Dedifferentiated amniotic fluid mesenchymal stem cell (primary cell): ENCODE measurements around the gene ABHD2.
A peak's percentile ranks its signal among the peaks of the same experiment; 100 is the strongest.
"Not testable (repeated sequence)": the region's sequence is repeated elsewhere in the genome, so short reads cannot be mapped to it uniquely, and the experiment has no call there.

Experiments used
- DNase-seq: peaks from one replicate; pipeline ENCODE4 v3.0.0-alpha.2; 2016; ENCODE audit errors: extremely low spot score

ABHD2 gene

DNA sequence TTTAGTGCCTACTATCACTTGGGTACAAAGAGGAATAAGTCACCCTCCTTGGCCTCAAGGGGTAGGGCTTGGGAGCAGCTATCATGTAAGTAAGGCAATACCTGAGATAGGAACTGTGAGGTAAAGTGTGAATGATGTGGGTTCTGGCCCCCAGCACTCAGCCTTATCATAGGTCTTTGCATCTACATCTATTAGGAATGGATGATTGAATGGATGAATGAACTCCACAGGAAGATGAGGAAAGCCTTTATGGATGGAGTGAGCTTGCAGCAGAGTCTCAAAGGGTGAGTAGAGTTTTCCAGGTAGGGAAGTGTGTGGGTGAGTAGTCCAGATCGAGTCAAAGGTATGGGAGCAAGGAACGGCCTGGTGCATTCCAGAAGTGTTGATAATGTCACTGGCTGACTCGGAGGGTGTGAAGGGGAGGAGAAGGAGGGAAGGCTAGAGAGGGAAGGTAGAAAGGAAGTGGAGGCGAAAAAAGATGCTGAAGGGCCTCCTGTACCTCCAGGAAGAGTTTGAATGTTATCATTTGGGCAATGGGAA is 13.1 kb upstream of the ABHD2 start:
- DNase-seq: no peak

DNA sequence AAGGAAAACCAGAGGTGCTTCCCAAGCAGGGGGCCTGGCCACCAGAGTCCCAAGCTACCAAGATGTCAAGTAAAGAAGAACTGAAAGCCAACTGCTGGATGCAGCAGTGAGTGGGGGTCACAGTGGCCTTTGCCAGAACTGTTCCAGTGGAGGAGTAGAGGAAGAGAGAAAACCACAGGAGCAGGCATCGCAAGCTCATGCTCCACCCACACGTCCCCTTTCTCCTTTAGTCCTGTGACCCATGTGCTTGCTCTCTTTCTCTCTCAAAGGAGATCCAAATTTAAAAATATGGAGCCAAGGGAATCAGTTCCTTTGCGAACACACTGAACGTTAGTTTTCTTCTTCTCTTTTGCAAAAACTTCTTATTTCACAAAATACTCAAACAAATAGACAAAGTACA is 12.4 kb upstream of the ABHD2 start:
- DNase-seq: no peak

- DNase-seq: no peak
Measured at GRCh38 chr15:89077750-89078149, 10.5 kb upstream of the ABHD2 start.

GRCh38 chr15:89078851-89079810 is 9.1 kb upstream of the ABHD2 start:
- no peak for DNase-seq

DNA sequence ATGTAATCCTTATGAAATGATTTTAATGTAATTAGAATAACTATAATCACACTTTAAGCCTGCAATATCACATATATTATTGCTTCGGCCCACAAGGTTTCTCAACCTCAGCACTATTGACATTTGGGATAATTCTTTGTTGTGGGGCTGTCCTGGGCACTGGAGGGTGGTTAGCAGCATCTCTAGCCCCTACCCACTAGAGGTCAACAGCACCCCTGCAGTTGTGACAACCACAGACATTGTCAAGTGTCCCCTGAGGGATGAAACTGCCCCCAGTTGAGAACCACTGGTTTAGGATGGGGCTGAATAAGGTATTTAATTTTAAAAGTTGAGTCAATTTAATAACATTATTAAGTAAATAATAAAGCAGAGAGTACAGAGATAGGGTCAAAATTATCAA is 6.4 kb upstream of the ABHD2 start:
- DNase-seq: no peak

DNA sequence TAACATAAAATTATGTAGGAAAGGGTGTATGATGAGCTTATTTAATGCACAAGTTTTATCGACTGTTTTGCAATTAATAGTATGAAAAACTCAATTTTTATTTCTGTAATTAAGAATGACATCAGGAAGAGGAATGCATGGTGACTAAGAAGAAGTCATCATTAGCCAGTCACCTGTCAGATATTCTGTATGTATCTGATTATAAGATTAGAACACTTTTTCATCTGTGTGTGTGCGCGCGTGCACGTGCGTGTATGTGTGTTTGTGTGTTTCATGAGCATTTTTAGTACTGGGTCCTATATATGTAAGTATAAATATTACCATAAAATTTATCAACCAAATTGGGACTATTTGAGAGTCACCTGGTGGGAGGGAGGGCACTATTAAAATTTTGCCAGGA is 5.0 kb upstream of the ABHD2 start:
- no peak for DNase-seq

GRCh38 chr15:89085289-89085926 is 2.8 kb upstream of the ABHD2 start:
- no peak for DNase-seq

GRCh38 chr15:89085933-89086332 is 2.3 kb upstream of the ABHD2 start:
- DNase-seq: not testable (repeated sequence)

- DNase-seq: not testable (repeated sequence)
Measured at GRCh38 chr15:89086390-89086789, 1.9 kb upstream of the ABHD2 start.

GRCh38 chr15:89087161-89087829 is 961 bp upstream of the ABHD2 start:
- DNase-seq: no peak

DNA sequence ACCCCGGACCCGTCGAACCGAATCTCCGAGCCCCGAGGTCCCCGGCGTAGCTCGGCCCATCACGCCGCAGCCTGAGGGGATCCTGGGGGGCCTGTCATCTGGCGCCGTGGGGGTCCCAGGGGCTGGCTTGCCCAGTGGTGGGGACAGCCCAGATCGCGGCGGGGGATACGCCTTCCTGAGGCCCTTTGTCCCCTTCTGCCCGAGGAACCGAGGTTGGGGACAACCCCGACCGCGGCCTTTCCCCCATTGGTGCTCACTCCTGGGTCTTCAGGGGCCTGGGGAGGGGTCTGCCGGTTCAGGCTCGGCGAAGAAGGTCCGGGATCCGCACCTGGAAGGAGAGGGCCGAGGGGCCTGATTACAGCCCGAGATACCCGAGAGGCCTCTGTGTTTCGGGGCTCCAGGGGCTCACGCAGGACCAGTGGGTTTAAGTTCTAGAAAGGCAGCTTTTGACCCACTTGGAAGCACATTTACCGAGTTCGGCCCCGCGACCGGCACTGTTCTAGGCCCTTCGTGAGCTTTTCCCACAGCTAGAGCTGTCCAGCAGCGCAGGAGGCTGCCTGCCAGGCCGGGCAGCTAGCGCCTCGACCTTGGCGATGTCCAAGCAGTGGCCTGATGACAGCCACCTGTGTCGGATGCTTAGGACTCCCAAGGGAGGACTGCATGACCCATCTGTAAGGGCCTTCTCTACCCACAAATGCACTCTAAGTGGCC is 504 bp downstream of the ABHD2 start:
- DNase-seq: no peak

- DNase-seq: no peak
Measured at GRCh38 chr15:89089316-89090230, 1.3 kb downstream of the ABHD2 start.

DNA sequence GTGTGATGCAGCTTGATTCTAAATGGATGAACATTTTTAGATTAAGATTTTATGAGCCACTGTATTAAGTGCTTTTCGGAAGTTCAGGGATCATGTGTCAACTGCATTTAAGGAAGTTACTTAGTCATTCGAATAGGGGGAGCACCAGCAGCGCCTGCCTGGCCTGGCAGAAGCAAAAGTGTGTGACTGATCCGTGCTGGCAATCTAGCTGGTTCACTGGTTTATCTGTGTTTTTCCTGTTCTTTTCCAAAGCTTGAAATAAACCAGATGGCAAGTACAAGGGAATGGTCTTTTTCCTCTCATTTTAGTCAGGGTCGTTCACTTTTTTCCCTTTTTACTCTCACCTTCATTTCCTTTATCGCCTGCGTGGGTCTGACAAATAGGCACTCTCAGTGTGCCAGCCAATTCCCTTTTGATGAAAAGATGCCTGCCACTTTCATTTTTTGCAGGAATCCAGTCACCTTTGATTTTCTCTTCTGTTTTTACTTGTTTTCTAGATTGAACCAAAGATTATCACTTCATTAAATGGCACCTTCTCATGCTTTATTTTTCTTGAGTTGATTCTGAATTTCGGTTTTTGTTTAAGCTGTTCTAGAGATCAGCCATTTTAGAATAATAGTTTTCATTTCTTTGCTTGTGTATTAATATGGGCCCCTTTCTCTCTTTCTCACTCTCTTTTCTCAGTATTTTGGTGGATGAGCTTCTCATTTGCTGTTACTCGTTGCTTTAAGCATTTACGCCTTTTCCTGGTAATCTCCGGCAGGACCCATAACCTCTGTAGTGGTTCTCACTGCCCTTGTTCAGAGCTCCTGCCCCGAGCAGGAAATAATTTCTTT is 2.8 kb downstream of the ABHD2 start:
- DNase-seq: peak; percentile 57

DNA sequence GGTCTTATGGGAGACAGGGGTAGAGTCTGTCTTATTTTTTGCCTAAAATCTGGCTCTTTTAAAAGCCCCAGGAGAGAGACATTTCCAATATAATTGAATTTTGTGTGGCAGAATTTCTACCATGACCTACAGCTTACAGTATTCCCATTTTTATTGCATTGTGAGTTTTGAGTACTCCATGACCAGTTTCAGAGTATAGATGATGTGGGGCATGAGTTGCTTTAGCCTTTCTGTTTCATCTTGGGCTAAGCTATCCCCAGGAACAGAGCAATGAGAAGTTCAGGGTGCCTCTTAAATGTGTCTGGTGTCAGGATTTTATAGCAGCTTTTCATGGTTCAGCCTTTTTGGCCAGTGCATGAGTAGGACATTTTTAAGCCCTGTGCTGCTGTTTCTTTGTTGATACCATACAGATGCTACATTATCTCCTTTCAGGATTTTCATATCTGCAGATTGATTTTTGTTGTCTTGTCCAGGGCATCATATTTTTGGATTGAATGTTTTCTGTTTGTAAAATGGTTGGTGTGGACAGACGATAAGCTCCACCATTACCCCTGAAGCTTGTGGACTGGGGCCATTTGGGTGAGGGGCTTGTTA is 3.5 kb downstream of the ABHD2 start:
- DNase-seq: no peak

DNA sequence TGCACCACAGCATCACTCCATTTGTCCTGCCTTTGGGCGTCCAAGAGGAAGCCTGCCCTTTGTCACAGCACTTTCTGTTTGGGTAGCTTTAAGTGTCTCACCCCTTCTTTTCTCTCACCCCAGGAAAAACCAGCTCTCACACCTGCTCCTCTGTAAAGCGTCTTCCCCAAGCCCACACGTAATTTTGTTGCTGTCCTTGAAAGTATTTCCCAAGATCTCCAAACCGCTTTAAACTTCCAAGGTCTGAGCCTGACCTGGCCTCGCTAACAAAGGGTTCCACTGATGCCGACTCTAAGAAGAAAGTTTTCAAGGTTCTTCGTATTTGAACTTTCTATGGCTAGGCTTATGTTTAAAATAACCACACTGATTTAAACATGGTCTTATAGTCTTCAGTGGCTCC is 5.3 kb downstream of the ABHD2 start:
- no peak for DNase-seq

DNA sequence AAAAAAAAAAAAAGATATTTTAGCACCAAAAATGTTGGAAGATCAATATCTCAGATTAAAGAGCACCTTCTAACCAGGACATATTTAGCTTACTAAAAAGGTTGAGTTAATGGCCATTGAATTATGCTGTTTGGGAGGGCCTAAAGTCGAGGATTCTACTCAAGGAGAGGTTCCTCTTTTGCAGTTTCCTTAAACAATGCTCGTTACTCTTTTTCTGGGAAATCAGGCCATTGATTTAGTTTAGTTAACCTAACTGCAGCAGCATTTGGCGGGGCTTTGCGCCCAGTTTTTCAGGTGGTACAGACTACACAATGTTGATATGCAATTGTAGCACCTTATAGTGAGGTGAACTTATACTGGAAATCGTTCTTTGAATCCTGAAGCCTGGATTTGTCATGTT is 6.8 kb downstream of the ABHD2 start:
- DNase-seq: no peak

- no peak for DNase-seq
Measured at GRCh38 chr15:89095556-89095955, 7.3 kb downstream of the ABHD2 start.

- DNase-seq: no peak
Measured at GRCh38 chr15:89096664-89097063, 8.4 kb downstream of the ABHD2 start.

GRCh38 chr15:89097313-89097712 is 9.1 kb downstream of the ABHD2 start:
- no peak for DNase-seq
